GM12878 (cell line): Measurements from ENCODE around the gene CLEC19A. TPM values are rescaled to one million over a fixed set of nuclear protein-coding genes. Genes with fewer than 3 reads are reported as not detected.

Experiments
- ATAC-seq: fragments of 200-7000 bp; cut with Tn5 transposase; 3 replicates; pipeline ENCODE4 v1.9.1; 2020; ENCODE audit warnings: mild to moderate bottlenecking, moderate library complexity
- BruUV-seq: library from RNA; stranded (reverse); fragments of 400-500 nt; replicated peaks from 2 replicates; lab custom pipeline; 2021; lab: Mats Ljungman, UMichigan
- CTCF ChIA-PET: fragments of 300-600 bp; sonication (Branson Sonifier 250); formaldehyde crosslinking; extraction: SDS; loops from one replicate; lab custom pipeline; 2021; ENCODE audit warnings: inconsistent platforms; lab: Yijun Ruan, JAX
- POLR2A ChIA-PET: fragments of 350-600 bp; formaldehyde crosslinking; extraction: SDS; loops from one replicate; lab custom pipeline; 2021; ENCODE audit warnings: inconsistent platforms; lab: Charles Lee
- RAD21 ChIA-PET: fragments of 300-600 bp; sonication (Branson Sonifier 250); formaldehyde crosslinking; loops from one replicate; lab custom pipeline; 2023; ENCODE audit warnings: antibody characterized with exemption; ENCODE audit not compliant: unreplicated experiment; lab: Charles Lee
- SMC1A ChIA-PET: fragments of 300-600 bp; sonication (Branson Sonifier 250); formaldehyde crosslinking; loops from one replicate; lab custom pipeline; 2023; ENCODE audit not compliant: unreplicated experiment, uncharacterized antibody; lab: Charles Lee
- DNase-seq: peaks from one replicate; pipeline ENCODE4 v3.0.0-alpha.2; 2011; ENCODE audit warnings: low read depth, low spot score
- FAIRE-seq: peaks from 3 replicates; lab custom pipeline; 2011; peaks lifted over from hg19 to GRCh38; lab: Jason Lieb, UNC
- H2AFZ ChIP-seq: 2 replicates; pipeline ENCODE4 v1.6.0; 2011; ENCODE audit warnings: low read depth, low read length, control low read depth; ENCODE audit not compliant: control insufficient read depth
- H3K27ac ChIP-seq: 2 replicates; pipeline ENCODE4 v1.5.1; 2011; ENCODE audit warnings: control low read depth; ENCODE audit not compliant: control insufficient read depth, insufficient read depth
- H3K27me3 ChIP-seq, 2 experiments: replicated peaks in 1 of 2; 2 replicates each; pipeline versions ENCODE4 v1.6.0 to v1.6.1; 2011; ENCODE audit warnings: low read length in 1 of 2; ENCODE audit not compliant: control insufficient read depth in 2 of 2, insufficient read depth in 2 of 2
- H3K36me3 ChIP-seq, 2 experiments: 2 replicates each; pipeline ENCODE4 v1.5.1; 2011; ENCODE audit warnings: low read length in 1 of 2; ENCODE audit not compliant: control insufficient read depth in 2 of 2, insufficient read depth in 2 of 2
- H3K4me1 ChIP-seq: 2 replicates; pipeline ENCODE4 v1.6.1; 2011; ENCODE audit warnings: mild to moderate bottlenecking, low read length, moderate library complexity, mixed read lengths; ENCODE audit not compliant: control insufficient read depth, insufficient read depth
- H3K4me2 ChIP-seq: 2 replicates; pipeline ENCODE4 v1.6.0; 2011; ENCODE audit warnings: control low read depth; ENCODE audit not compliant: control insufficient read depth, insufficient read depth
- H3K4me3 ChIP-seq: fragments of 200-600 bp; sonication (generic); 2 replicates; pipeline ENCODE4 v1.5.1; 2016
- H3K79me2 ChIP-seq: 2 replicates; pipeline ENCODE4 v1.6.0; 2011; ENCODE audit warnings: low read length; ENCODE audit not compliant: control insufficient read depth, insufficient read depth
- H3K9ac ChIP-seq: 2 replicates; pipeline ENCODE4 v1.8.0; 2011; ENCODE audit warnings: low read length, control low read depth, mixed read lengths; ENCODE audit not compliant: control insufficient read depth, insufficient read depth
- H3K9me3 ChIP-seq: replicated peaks from 3 replicates; pipeline ENCODE4 v1.5.1; 2011; ENCODE audit warnings: mild to moderate bottlenecking, low read length; ENCODE audit not compliant: control insufficient read depth, insufficient read depth
- H4K20me1 ChIP-seq: 2 replicates; pipeline ENCODE4 v1.6.0; 2011; ENCODE audit not compliant: control insufficient read depth, insufficient read depth
- ATF7 ChIP-seq: fragments of 450-650 bp; IDR thresholded peaks from 2 replicates; pipeline ENCODE4 v1.6.1; 2016; ENCODE audit warnings: low read depth, mild to moderate bottlenecking
- BCL11A ChIP-seq: IDR thresholded peaks from 2 replicates; pipeline ENCODE4 v1.6.1; 2011; ENCODE audit warnings: low read depth, low read length
- HDAC2 ChIP-seq: fragments of 200-600 bp; sonication (generic); IDR thresholded peaks from 2 replicates; pipeline ENCODE4 v1.6.1; 2017
- JUNB ChIP-seq: IDR thresholded peaks from 2 replicates; pipeline ENCODE4 v1.6.1; 2016; ENCODE audit warnings: antibody characterized with exemption, mild to moderate bottlenecking
- JUND ChIP-seq: IDR thresholded peaks from 2 replicates; pipeline ENCODE4 v1.6.1; 2012; ENCODE audit warnings: low read depth, mild to moderate bottlenecking, low read length, improper control_type of control experiment, moderate library complexity
- NFYB ChIP-seq: IDR thresholded peaks from 2 replicates; pipeline ENCODE4 v1.6.1; 2011; ENCODE audit warnings: low read depth, mild to moderate bottlenecking, low read length, improper control_type of control experiment, moderate library complexity; ENCODE audit not compliant: insufficient read depth
- NR2C1 ChIP-seq: fragments of 450-650 bp; IDR thresholded peaks from 2 replicates; pipeline ENCODE4 v1.6.1; 2017; ENCODE audit warnings: antibody characterized with exemption, mild to moderate bottlenecking, moderate library complexity
- NRF1 ChIP-seq: conservative IDR thresholded peaks from 2 replicates; pipeline ENCODE4 v1.6.1; 2011; ENCODE audit warnings: mild to moderate bottlenecking, low read depth, low read length, improper control_type of control experiment
- PAX8 ChIP-seq: fragments of 450-650 bp; IDR thresholded peaks from 2 replicates; pipeline ENCODE4 v1.6.1; 2017; ENCODE audit warnings: mild to moderate bottlenecking, moderate library complexity
- SMAD5 ChIP-seq: IDR thresholded peaks from 2 replicates; pipeline ENCODE4 v1.6.1; 2016; ENCODE audit warnings: antibody characterized with exemption, low read depth
- SREBF1 ChIP-seq: IDR thresholded peaks from 2 replicates; pipeline ENCODE4 v1.6.1; 2012; ENCODE audit warnings: mild to moderate bottlenecking, low read length
- WGBS: methylation state at CpG from one replicate; pipeline ENCODE4 v1.1.6; 2016; ENCODE audit warnings: low lambda C conversion rate; ENCODE audit not compliant: insufficient replicate concordance, insufficient coverage; ENCODE audit errors: missing lambda C conversion rate; 5-methylcytosine and 5-hydroxymethylcytosine counted together
- in situ Hi-C: fragments of 300-500 bp; cut with MboI; formaldehyde crosslinking; loops from 9 replicates; pipeline ENCODE4 v1.14.3; 2018; ENCODE audit warnings: mixed read lengths
- intact Hi-C: fragments of 100-400 bp; cut with micrococcal nuclease; formaldehyde crosslinking; loops from one replicate; pipeline ENCODE4 v1.14.2; 2022; ENCODE audit not compliant: unreplicated experiment
- polyA plus RNA-seq, 11 experiments: library from polyadenylated mRNA; depleted of rRNA in 4 of 11; unstranded in 6 of 11; stranded (reverse) in 5 of 11; fragments of >200 nt; fragmentation: Nextera tagmentation in 4 of 11; fragmentation: Illumina TruSeq in 1 of 11; extraction: Ambion mirVana in 4 of 11; extraction: Trizol in 1 of 11; gene quantifications; 1 replicate in 1 of 11; 2 replicates in 10 of 11; pipeline versions ENCODE4 v1.2.1 to v1.2.3, GENCODE V29; 2011 to 2016; ENCODE audit warnings: inconsistent platforms in 2 of 11, missing spikeins in 2 of 11, low read depth in 1 of 11
- total RNA-seq, 4 experiments: library from RNA; depleted of rRNA in 3 of 4; stranded (reverse); fragments of >200 nt in 3 of 4; fragmentation: Illumina TruSeq in 1 of 4; extraction: Trizol in 1 of 4; gene quantifications; 2 replicates each; pipeline versions ENCODE4 v1.2.1 to v1.2.3, GENCODE V29; 2013 to 2021
- TF ChIP-seq, protein P1 (sequence below): fragments of 450-650 bp; formaldehyde crosslinking; IDR thresholded peaks from 2 replicates; pipeline ENCODE4 v1.5.0; 2022; ENCODE audit warnings: mild to moderate bottlenecking, missing genetic modification characterization
- TF ChIP-seq, protein P2 (sequence below): IDR thresholded peaks from 2 replicates; pipeline ENCODE4 v1.6.1; 2011; ENCODE audit warnings: low read depth, mild to moderate bottlenecking, low read length, moderate library complexity, borderline replicate concordance; ENCODE audit errors: extremely low read depth
- TF ChIP-seq, protein P3 (sequence below): IDR thresholded peaks from 2 replicates; pipeline ENCODE4 v1.6.1; 2012; ENCODE audit warnings: low read length, inconsistent platforms
- TF ChIP-seq, protein P4 (sequence below), 3 experiments: IDR thresholded peaks in 2 of 3; conservative IDR thresholded peaks in 1 of 3; 2 replicates each; pipeline ENCODE4 v1.5.1; 2011; ENCODE audit warnings: low read depth in 3 of 3, low read length in 3 of 3, mild to moderate bottlenecking in 3 of 3, control low read depth in 2 of 3, moderate library complexity in 2 of 3, inconsistent platforms in 1 of 3, mixed read lengths in 1 of 3; ENCODE audit not compliant: control insufficient read depth in 2 of 3, insufficient read depth in 1 of 3; ENCODE audit errors: extremely low read depth in 1 of 3

Gene CLEC19A
- total and polyA plus RNA-seq, 10 of the 15 experiments (the other 5 are each of a cell fraction or from before 2014, with no cell fraction given), result 0.03 TPM; not detected in 8

DNA sequence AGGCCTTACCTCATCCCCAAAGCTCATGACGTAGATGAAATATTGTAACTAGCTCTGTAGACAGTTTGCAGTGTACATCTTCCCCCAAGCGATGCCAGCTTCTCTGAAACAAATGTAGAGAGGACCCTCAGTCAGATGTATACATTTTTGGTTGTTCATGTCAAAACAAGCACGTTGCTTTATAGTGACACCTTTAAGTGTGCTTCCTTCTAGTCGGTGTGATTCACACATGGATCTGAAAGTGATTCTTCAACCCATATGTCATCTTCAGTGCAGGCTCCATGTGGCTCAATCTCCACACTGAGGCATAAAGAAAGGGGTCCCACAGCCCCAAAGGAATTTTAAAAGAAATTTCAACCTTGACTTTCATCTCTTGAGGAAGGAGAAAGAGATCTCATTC lies 30.9 kb upstream of the CLEC19A start:
- RAD21 ChIA-PET, result no interaction called here
- Histone ChIP-seq H3K36me3 (no peaks in the 10 kb centered on the region), H3K9ac (no peak overlapping the region), H3K9me3 (no peaks in the 10 kb centered on the region; the same call in 2 of the 3 replicates), H3K4me1 (no peaks in the 10 kb centered on the region), H3K27ac (no peak overlapping the region), H3K4me3 (no peak overlapping the region), H3K79me2 (no peaks in the 10 kb centered on the region), H4K20me1 (no peaks in the 10 kb centered on the region), H2AFZ (no peak overlapping the region), H3K4me2 (no peak overlapping the region), H3K27me3 (no peaks in the 10 kb centered on the region; a peak in 1 of 4 replicates)
- no peak for DNase-seq
- BruUV-seq, result no TSS peak
- SMC1A ChIA-PET, result interaction anchor here (0.7 to 0.8 kb wide), 3 partner anchors 26 to 123 kb away, joined by 3 read pairs; no protein-coding TSS in a partner anchor
- POLR2A ChIA-PET, result no interaction called here
- intact Hi-C loops (no loop called here), in situ Hi-C loops (no loop called here)
- no peak for FAIRE-seq
- CTCF ChIA-PET, result no interaction called here
- ATAC-seq, result no peak
- WGBS, result 15% methylated on average over 4 of the region's 4 CpGs
- TF ChIP-seq HDAC2 (no peak), SREBF1 (no peak), SMAD5 (no peak), PAX8 (no peak), NR2C1 (no peak), JUND (no peak), ATF7 (no peak), BCL11A (no peak), NRF1 (no peak), JUNB (no peak), NFYB (no peak)
- TF ChIP-seq, protein P1, sequence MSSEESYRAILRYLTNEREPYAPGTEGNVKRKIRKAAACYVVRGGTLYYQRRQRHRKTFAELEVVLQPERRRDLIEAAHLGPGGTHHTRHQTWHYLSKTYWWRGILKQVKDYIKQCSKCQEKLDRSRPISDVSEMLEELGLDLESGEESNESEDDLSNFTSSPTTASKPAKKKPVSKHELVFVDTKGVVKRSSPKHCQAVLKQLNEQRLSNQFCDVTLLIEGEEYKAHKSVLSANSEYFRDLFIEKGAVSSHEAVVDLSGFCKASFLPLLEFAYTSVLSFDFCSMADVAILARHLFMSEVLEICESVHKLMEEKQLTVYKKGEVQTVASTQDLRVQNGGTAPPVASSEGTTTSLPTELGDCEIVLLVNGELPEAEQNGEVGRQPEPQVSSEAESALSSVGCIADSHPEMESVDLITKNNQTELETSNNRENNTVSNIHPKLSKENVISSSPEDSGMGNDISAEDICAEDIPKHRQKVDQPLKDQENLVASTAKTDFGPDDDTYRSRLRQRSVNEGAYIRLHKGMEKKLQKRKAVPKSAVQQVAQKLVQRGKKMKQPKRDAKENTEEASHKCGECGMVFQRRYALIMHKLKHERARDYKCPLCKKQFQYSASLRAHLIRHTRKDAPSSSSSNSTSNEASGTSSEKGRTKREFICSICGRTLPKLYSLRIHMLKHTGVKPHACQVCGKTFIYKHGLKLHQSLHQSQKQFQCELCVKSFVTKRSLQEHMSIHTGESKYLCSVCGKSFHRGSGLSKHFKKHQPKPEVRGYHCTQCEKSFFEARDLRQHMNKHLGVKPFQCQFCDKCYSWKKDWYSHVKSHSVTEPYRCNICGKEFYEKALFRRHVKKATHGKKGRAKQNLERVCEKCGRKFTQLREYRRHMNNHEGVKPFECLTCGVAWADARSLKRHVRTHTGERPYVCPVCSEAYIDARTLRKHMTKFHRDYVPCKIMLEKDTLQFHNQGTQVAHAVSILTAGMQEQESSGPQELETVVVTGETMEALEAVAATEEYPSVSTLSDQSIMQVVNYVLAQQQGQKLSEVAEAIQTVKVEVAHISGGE (CRISPR knock-in tag), result no peak
- TF ChIP-seq, protein P2, sequence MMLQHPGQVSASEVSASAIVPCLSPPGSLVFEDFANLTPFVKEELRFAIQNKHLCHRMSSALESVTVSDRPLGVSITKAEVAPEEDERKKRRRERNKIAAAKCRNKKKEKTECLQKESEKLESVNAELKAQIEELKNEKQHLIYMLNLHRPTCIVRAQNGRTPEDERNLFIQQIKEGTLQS, result no peak
- TF ChIP-seq, protein P3, sequence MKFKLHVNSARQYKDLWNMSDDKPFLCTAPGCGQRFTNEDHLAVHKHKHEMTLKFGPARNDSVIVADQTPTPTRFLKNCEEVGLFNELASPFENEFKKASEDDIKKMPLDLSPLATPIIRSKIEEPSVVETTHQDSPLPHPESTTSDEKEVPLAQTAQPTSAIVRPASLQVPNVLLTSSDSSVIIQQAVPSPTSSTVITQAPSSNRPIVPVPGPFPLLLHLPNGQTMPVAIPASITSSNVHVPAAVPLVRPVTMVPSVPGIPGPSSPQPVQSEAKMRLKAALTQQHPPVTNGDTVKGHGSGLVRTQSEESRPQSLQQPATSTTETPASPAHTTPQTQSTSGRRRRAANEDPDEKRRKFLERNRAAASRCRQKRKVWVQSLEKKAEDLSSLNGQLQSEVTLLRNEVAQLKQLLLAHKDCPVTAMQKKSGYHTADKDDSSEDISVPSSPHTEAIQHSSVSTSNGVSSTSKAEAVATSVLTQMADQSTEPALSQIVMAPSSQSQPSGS, result no peak
- TF ChIP-seq, protein P4, sequence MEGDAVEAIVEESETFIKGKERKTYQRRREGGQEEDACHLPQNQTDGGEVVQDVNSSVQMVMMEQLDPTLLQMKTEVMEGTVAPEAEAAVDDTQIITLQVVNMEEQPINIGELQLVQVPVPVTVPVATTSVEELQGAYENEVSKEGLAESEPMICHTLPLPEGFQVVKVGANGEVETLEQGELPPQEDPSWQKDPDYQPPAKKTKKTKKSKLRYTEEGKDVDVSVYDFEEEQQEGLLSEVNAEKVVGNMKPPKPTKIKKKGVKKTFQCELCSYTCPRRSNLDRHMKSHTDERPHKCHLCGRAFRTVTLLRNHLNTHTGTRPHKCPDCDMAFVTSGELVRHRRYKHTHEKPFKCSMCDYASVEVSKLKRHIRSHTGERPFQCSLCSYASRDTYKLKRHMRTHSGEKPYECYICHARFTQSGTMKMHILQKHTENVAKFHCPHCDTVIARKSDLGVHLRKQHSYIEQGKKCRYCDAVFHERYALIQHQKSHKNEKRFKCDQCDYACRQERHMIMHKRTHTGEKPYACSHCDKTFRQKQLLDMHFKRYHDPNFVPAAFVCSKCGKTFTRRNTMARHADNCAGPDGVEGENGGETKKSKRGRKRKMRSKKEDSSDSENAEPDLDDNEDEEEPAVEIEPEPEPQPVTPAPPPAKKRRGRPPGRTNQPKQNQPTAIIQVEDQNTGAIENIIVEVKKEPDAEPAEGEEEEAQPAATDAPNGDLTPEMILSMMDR (IDR thresholded peaks at IDR 0.05 in 2 of 3, conservative IDR thresholded peaks at IDR 0.05 in 1 of 3; ENCODE audit: control insufficient read depth in 2 of 3, extremely low read depth in 1 of 3, insufficient read depth in 1 of 3, low read depth in 3 of 3, low read length in 3 of 3), result no peak
